Activated naive CD8-positive, alpha-beta T cell (primary cell): ENCODE measurements around the gene C19orf47.

Source experiments
- H3K27ac Mint-ChIP-seq: one replicate; pipeline ENCODE4 v1.8.0; 2021; ENCODE audit warnings: mixed read lengths
- H3K27me3 Mint-ChIP-seq: one replicate; pipeline ENCODE4 v1.8.0; 2021; ENCODE audit warnings: mixed read lengths
- H3K36me3 Mint-ChIP-seq: one replicate; pipeline ENCODE4 v1.8.0; 2021; ENCODE audit warnings: mixed read lengths
- H3K4me1 Mint-ChIP-seq: one replicate; pipeline ENCODE4 v1.8.0; 2021; ENCODE audit warnings: low read depth, mixed read lengths
- H3K4me3 Mint-ChIP-seq: one replicate; pipeline ENCODE4 v1.8.0; 2021; ENCODE audit warnings: mild to moderate bottlenecking, mixed read lengths
- H3K9me3 Mint-ChIP-seq: one replicate; pipeline ENCODE4 v1.8.0; 2021; ENCODE audit warnings: low read depth, mixed read lengths

The C19orf47 gene

DNA sequence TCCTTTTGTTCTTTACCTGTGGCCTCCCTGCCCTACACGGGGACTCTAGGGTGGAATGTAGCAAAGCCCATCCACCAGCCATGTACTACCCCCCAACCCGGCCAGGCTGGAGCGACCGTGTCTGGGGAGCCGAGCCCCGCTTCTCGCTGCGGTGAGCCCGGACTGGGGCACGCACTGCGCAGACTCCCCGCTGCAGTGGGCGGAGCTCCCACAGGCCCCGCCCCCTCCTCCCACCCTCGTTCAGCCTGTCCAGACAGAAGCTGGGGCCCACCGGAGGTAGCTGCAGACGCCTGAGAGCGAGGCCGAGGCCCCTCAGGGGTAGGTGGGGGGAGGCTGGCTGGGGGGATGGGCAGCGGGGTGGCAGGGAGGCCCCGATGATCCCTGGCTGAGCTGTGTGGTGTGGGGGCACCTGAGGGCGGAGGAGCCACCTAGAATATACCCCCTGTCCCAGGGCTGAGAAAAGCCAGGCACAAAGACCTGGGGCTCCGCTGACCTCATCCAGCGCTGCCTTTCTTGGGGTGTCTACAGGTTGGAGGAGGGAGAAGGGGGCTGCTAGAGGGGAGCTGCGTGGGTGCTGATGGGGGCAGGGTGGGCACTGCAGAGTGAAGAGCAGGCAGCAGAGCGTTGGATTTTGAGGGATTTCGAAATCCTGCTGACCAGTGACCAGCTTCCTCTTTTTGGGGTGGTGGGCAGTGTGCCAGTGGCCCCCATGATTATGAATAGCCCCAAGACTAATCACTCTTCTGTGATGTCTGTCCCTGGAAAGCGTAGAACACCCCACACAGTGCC is 17.6 kb upstream of the C19orf47 start:
- peak overlapping the region; percentile 51 for H3K4me3 Mint-ChIP-seq
- H3K27me3 Mint-ChIP-seq = no peaks in the 10 kb centered on the region
- no peak overlapping the region for H3K27ac Mint-ChIP-seq
- peaks cover 14% of the 10 kb centered on the region for H3K4me1 Mint-ChIP-seq
- no peaks in the 10 kb centered on the region for H3K9me3 Mint-ChIP-seq
- H3K36me3 Mint-ChIP-seq = peaks cover 3% of the 10 kb centered on the region

- peaks cover 14% of the 10 kb centered on the region for H3K4me1 Mint-ChIP-seq
- no peaks in the 10 kb centered on the region for H3K27me3 Mint-ChIP-seq
- no peak overlapping the region for H3K4me3 Mint-ChIP-seq
- H3K27ac Mint-ChIP-seq = no peak overlapping the region
- H3K36me3 Mint-ChIP-seq = no peaks in the 10 kb centered on the region
- no peaks in the 10 kb centered on the region for H3K9me3 Mint-ChIP-seq
Measured at GRCh38 chr19:40365010-40365409, 16.8 kb upstream of the C19orf47 start.

DNA sequence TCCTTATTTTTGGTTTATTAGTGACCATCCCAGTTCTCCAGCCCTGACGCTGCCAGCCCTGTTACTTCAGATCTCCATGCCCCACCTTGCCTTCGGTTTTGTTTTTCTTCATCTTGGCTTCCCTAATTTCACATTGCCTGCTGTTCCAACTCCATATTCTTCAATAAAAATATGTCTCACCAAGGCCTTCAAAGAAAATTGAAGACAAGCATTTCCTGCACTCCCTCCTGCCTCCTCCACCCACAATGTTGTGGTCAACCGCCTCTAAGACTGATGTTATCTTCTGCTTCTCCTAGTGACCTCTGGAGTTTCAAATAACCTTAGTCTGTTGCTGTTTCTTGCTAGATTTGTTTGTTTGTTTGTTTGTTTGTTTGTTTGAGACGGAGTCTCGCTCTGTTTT is 14.9 kb upstream of the C19orf47 start:
- no peaks in the 10 kb centered on the region for H3K9me3 Mint-ChIP-seq
- H3K27ac Mint-ChIP-seq = no peak overlapping the region
- H3K36me3 Mint-ChIP-seq = no peaks in the 10 kb centered on the region
- no peaks in the 10 kb centered on the region for H3K27me3 Mint-ChIP-seq
- no peak overlapping the region for H3K4me3 Mint-ChIP-seq
- H3K4me1 Mint-ChIP-seq = peaks cover 18% of the 10 kb centered on the region

GRCh38 chr19:40362160-40362559 is 14.0 kb upstream of the C19orf47 start:
- Mint-ChIP-seq H3K27ac (no peak overlapping the region), H3K4me1 (peaks cover 18% of the 10 kb centered on the region), H3K27me3 (no peaks in the 10 kb centered on the region), H3K36me3 (no peaks in the 10 kb centered on the region), H3K4me3 (no peak overlapping the region), H3K9me3 (no peaks in the 10 kb centered on the region)

- H3K4me3 Mint-ChIP-seq = no peak overlapping the region
- no peak overlapping the region for H3K27ac Mint-ChIP-seq
- no peaks in the 10 kb centered on the region for H3K36me3 Mint-ChIP-seq
- no peaks in the 10 kb centered on the region for H3K9me3 Mint-ChIP-seq
- H3K27me3 Mint-ChIP-seq = no peaks in the 10 kb centered on the region
- peaks cover 24% of the 10 kb centered on the region for H3K4me1 Mint-ChIP-seq
Measured at GRCh38 chr19:40360708-40361241, 12.6 kb upstream of the C19orf47 start.

GRCh38 chr19:40360020-40360707 is 12.0 kb upstream of the C19orf47 start:
- H3K27me3 Mint-ChIP-seq = no peaks in the 10 kb centered on the region
- H3K4me1 Mint-ChIP-seq = peaks cover 21% of the 10 kb centered on the region
- no peak overlapping the region for H3K27ac Mint-ChIP-seq
- no peaks in the 10 kb centered on the region for H3K36me3 Mint-ChIP-seq
- H3K4me3 Mint-ChIP-seq = no peak overlapping the region
- H3K9me3 Mint-ChIP-seq = no peaks in the 10 kb centered on the region

GRCh38 chr19:40358773-40359172 is 10.6 kb upstream of the C19orf47 start:
- H3K36me3 Mint-ChIP-seq = no peaks in the 10 kb centered on the region
- peaks cover 19% of the 10 kb centered on the region for H3K4me1 Mint-ChIP-seq
- H3K27ac Mint-ChIP-seq = no peak overlapping the region
- no peak overlapping the region for H3K4me3 Mint-ChIP-seq
- no peaks in the 10 kb centered on the region for H3K9me3 Mint-ChIP-seq
- H3K27me3 Mint-ChIP-seq = no peaks in the 10 kb centered on the region

DNA sequence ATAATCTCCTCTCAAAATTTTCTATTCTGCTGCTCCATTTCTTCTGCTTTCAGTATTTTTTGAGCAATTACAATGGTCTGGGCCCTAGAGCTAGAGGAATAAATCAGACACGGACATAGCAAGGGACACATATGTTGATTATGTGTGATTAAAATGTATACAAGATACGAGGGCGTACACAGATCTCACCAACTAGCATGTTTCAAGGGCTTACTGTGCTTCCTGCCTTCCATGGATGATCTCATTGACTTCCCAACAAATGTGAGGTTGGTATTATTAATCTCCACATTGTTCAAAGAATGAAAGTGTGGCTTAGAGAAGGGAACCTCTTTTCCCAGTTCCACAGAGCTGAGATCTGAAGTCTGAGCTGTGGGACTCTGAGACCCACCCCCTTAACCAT is 9.4 kb upstream of the C19orf47 start:
- Mint-ChIP-seq H3K4me3 (no peak overlapping the region), H3K27ac (no peak overlapping the region)

DNA sequence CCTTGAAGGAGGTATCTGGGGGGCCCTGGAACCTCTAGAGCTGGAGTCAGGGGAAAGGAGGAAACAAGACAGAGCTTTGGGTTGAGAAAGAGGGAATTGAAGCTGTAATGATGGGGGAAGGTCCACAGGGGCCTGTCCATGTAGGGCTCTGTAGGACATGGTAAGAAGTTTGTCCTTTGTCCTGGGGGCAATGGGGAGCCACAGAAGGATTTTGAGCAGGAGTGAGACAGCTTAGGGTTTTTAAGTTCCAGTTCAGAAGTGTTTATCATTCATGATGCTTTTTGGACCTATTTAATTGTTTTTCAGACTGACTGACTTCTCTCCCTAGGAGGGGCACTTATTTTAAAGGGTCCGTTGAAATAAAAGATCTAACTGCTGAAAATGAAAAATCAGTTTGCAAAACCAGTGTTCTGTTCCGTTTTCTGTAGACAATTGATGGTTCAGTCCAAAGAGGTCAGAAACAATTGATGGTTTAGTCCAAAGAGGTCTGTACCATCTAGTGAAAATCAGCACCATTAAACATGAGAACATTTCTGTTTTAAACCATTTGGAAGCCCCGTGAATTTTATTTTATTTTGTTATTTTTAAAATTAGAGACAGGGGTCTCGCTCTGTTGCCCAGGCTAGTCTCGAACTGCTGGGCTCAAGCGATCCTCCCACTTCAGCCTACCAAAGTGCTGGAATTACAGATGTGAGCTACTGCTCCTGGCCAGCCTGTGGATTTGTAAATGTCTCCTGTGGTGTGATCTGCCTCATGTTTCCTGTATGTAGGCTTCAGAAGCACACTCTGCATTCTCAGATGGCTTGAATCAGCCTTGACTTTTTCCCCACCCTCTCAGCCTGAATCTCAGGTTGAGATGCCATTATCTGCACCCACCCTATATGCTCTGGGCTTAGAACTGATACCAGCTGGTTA is 8.7 kb upstream of the C19orf47 start:
- Mint-ChIP-seq H3K4me1 (peaks cover 12% of the 10 kb centered on the region), H3K27ac (no peak overlapping the region), H3K4me3 (no peak overlapping the region), H3K9me3 (no peaks in the 10 kb centered on the region), H3K36me3 (no peaks in the 10 kb centered on the region), H3K27me3 (no peaks in the 10 kb centered on the region)

More for the DNA sequence above, 9.4 kb upstream of the C19orf47 start:
- Mint-ChIP-seq H3K9me3 (no peaks in the 10 kb centered on the region), H3K36me3 (no peaks in the 10 kb centered on the region), H3K4me1 (peaks cover 14% of the 10 kb centered on the region), H3K27me3 (no peaks in the 10 kb centered on the region)

GRCh38 chr19:40355975-40356680 is 7.9 kb upstream of the C19orf47 start:
- no peak overlapping the region for H3K4me3 Mint-ChIP-seq
- no peak overlapping the region for H3K27ac Mint-ChIP-seq
- H3K36me3 Mint-ChIP-seq = no peaks in the 10 kb centered on the region
- H3K9me3 Mint-ChIP-seq = no peaks in the 10 kb centered on the region
- H3K4me1 Mint-ChIP-seq = peaks cover 12% of the 10 kb centered on the region
- H3K27me3 Mint-ChIP-seq = no peaks in the 10 kb centered on the region

DNA sequence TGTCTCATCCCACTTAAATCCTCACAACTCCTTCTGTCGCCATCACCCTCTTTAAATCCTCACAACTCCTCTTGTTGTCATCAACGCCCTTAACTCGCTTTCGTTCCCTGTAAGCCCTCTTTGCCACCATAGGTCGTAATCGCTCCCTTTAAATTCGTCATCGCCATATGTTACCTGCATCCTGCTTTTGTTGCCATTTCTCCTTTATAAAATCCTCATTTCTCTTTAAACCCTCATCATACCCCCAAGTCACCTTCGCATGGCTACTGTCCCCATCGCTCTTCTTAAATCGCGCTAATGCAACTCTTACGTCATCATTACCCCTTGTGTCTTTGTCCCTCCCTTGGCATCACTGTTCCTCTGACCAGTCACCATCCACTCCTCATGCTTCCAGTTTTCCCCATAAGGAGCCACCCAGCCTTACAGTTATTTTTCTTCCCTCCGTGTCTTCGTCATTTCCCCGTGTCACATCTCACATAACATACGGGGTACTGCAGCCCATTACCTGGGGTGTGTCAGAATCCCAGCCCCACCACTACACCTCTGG is 837 bp upstream of the C19orf47 start:
- no peaks in the 10 kb centered on the region for H3K36me3 Mint-ChIP-seq
- peak overlapping the region; percentile 99 for H3K4me3 Mint-ChIP-seq
- H3K9me3 Mint-ChIP-seq = no peaks in the 10 kb centered on the region
- H3K4me1 Mint-ChIP-seq = peaks cover 28% of the 10 kb centered on the region
- H3K27me3 Mint-ChIP-seq = no peaks in the 10 kb centered on the region
- H3K27ac Mint-ChIP-seq = peak overlapping the region; percentile 91

DNA sequence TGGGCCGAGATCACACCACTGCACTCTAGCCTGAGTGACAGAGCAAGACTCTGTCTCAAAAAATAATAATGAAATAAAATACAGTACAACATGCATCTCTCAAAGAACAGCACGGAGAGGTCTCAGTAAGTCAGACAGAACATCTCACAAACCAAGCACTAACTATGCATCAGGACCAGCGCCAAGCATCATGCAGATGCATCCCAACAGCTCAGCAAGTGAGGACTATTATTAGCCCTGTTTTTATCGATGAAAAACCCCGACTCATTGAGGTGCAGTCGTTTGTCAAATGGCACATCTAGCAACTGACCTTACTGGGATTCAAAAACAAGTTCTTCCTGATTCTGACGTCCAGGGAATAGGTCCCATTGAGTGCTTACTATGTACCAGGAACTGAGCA is 3.8 kb downstream of the C19orf47 start:
- Mint-ChIP-seq H3K4me1 (peaks cover 28% of the 10 kb centered on the region), H3K9me3 (no peaks in the 10 kb centered on the region), H3K27me3 (no peaks in the 10 kb centered on the region), H3K27ac (no peak overlapping the region), H3K36me3 (peaks cover 4% of the 10 kb centered on the region), H3K4me3 (no peak overlapping the region)

DNA sequence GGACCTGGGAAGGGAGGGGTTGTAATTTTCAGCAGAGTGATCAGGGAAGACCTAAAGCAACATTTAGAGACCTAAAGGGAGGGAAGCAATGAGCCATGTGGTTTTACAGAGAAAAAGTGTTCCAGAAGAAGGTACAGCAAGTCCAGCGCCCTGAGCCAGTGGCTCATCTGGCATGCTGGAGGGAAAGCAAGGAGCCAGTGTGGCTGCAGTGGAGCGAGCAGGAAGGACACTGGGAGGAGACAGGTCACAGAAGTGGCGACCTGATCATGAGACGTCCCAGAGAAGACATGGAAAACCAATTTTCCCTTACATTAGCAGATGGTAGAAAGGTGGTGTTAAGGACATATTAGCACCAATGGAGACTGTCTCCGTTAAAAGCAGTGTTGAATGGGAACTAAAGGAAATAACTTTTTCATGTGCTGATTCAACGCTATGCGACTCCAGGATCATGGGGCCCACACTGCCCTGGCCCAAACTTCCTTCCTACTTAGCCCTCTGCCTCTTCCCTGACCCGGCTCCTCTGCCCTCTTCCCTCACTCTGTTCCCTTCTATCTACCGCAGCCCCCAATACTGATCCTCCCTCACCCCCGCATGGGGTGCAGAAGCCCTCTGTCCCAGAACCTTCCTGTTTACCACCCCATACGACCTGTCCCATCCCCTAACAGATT is 5.4 kb downstream of the C19orf47 start:
- Mint-ChIP-seq H3K4me1 (peaks cover 21% of the 10 kb centered on the region), H3K4me3 (no peak overlapping the region), H3K9me3 (no peaks in the 10 kb centered on the region), H3K27me3 (no peaks in the 10 kb centered on the region), H3K27ac (no peak overlapping the region), H3K36me3 (peaks cover 7% of the 10 kb centered on the region)
